Lung (tissue), 12 donors: ENCODE results near the gene RAB26. TPM values are rescaled to one million over a fixed set of nuclear protein-coding genes. Genes with fewer than 3 reads are reported as not detected.

Experiments
- ATAC-seq: fragments of 200-7000 bp; cut with Tn5 transposase; one replicate; pipeline ENCODE4 v1.9.1; 2020; ENCODE audit warnings: moderate number of reproducible peaks; ENCODE audit not compliant: insufficient read depth, low FRiP score
- DNase-seq, 3 donors: peaks; one replicate each; pipeline ENCODE4 v3.0.0-alpha.2; 2013 to 2017
- H3K27ac ChIP-seq, 2 donors: one replicate each; pipeline ENCODE4 v1.5.1; 2013; ENCODE audit warnings: mild to moderate bottlenecking in 2 of 2, moderate library complexity in 2 of 2, control low read depth in 1 of 2, inconsistent platforms in 1 of 2, low read depth in 1 of 2, low read length in 1 of 2
- H3K27me3 ChIP-seq, 3 donors: one replicate each; pipeline ENCODE4 v1.5.1; 2013; ENCODE audit warnings: low read length in 2 of 3; ENCODE audit not compliant: control insufficient read depth in 3 of 3, insufficient read depth in 3 of 3
- H3K36me3 ChIP-seq, 4 donors: one replicate each; pipeline ENCODE4 v1.5.1; 2013; ENCODE audit warnings: low read length in 4 of 4, mild to moderate bottlenecking in 1 of 4, moderate library complexity in 1 of 4; ENCODE audit not compliant: control insufficient read depth in 4 of 4, insufficient read depth in 4 of 4
- H3K4me1 ChIP-seq, 5 donors: one replicate each; pipeline ENCODE4 v1.5.1; 2013; ENCODE audit warnings: low read length in 5 of 5, mild to moderate bottlenecking in 2 of 5, moderate library complexity in 1 of 5; ENCODE audit not compliant: control insufficient read depth in 5 of 5, insufficient read depth in 5 of 5
- H3K4me3 ChIP-seq: one replicate; pipeline ENCODE4 v1.5.1; 2013; ENCODE audit warnings: mild to moderate bottlenecking, control low read depth, moderate library complexity
- H3K9ac ChIP-seq, 2 donors: one replicate each; pipeline ENCODE4 v1.5.1; 2013; ENCODE audit warnings: low read length in 2 of 2, control low read depth in 1 of 2; ENCODE audit not compliant: insufficient read depth in 1 of 2
- H3K9me3 ChIP-seq, 4 donors: one replicate each; pipeline ENCODE4 v1.5.1; 2013; ENCODE audit warnings: low read length in 3 of 4, mild to moderate bottlenecking in 1 of 4, moderate library complexity in 1 of 4; ENCODE audit not compliant: control insufficient read depth in 4 of 4, insufficient read depth in 3 of 4
- CTCF ChIP-seq: IDR thresholded peaks from 2 replicates; pipeline ENCODE4 v1.5.1; 2012; ENCODE audit warnings: mild to moderate bottlenecking; ENCODE audit errors: control extremely low read depth, extremely low read depth
- WGBS, 2 donors: extraction: QIAGEN DNeasy Blood & Tissue Kit; methylation state at CpG; one replicate each; pipeline ENCODE4 v1.1.7; 2013; 5-methylcytosine and 5-hydroxymethylcytosine counted together
- polyA plus RNA-seq, 2 donors: library from polyadenylated mRNA; stranded (reverse); fragments of 200-250 nt; gene quantifications; one replicate each; pipeline ENCODE4 v1.2.1, GENCODE V29; 2013
- total RNA-seq, 2 donors: library from RNA; depleted of rRNA in 1 of 2; stranded (reverse); fragments of >200 nt in 1 of 2; gene quantifications; one replicate each; pipeline ENCODE4 v1.2.1, GENCODE V29; 2014 to 2021
- donor health status: control.
- donor health status: control.
- donor health status: Bipolar disorder and iron deficiency.
- donor health status: healthy.
- donor health status: DM: yes; HTN: yes; CAD: no.

RAB26 gene
- total and polyA plus RNA-seq, 4 donors, result 0.30 to 1.0 (median 0.72) TPM

- Histone ChIP-seq H3K9me3 (no peaks in the 10 kb centered on the region), H3K27ac (peak overlapping the region; percentile 58 to 61), H3K36me3 (peaks cover 0 to 8% (median 6%) of the 10 kb centered on the region in 4 donors), H3K9ac (no peak overlapping the region), H3K27me3 (no peaks in the 10 kb centered on the region), H3K4me3 (no peak overlapping the region), H3K4me1 (peaks cover 0 to 46% (median 18%) of the 10 kb centered on the region in 5 donors)
- no peak for ATAC-seq
- WGBS, 2 donors, result 74 to 78% methylated on average over 6 of the region's 6 CpGs
- DNase-seq, result no peak
- TF ChIP-seq CTCF, result no peak
Measured at GRCh38 chr16:2147378-2147777, 1.0 kb upstream of the RAB26 start.

DNA sequence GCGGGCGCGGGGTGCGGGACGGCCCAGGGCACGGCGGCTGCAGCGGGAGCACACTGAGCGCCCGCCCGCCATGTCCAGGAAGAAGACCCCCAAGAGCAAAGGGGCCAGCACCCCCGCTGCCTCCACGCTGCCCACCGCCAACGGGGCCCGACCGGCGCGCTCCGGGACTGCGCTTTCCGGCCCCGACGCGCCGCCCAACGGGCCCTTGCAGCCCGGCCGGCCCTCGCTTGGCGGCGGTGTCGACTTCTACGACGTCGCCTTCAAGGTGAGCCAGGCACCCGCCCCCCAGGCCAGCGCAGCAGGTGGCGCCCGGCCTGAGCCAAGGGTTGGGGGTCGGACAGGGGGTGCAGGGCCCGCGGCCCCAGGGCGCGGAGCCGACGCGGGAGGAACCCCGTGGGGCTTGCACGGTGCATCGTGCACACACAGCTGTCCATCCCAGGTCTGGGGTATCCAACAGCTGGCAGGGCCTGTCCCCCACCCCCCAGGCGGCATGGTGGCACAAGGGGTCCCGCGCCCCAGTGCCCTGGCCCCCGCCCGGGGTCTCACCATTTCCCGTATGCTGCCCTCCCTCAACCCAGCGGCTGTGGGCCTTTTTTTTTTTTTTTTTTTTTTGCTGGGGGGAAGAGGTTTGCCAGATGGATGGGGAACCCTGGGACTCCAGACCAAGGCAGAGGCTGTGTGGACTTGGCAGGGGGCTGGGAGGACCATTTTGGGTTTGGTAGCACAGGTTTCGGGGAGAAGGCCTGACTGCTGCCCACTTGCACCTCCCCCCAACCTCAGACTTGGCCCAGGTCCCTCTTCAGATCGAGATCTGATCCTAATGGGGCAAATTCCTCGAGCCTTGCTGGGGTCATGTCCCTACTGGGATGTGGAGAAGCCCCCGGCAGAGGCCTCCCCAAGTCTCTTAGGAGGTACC is 547 bp downstream of the RAB26 start:
- H3K27me3 ChIP-seq, result no peaks in the 10 kb centered on the region
- H3K27ac ChIP-seq, result peak overlapping the region in 1 of 2 donors; percentile 27
- 2 to 3% methylated on average over 50 to 62 of the region's 62 CpGs for WGBS, 2 donors
- DNase-seq, result no peak
- H3K4me1 ChIP-seq, result peaks cover 0 to 61% (median 23%) of the 10 kb centered on the region in 5 donors
- H3K9me3 ChIP-seq, result no peaks in the 10 kb centered on the region
- TF ChIP-seq CTCF, result no peak
- peaks cover 0 to 14% (median 6%) of the 10 kb centered on the region in 4 donors for H3K36me3 ChIP-seq
- no peak for ATAC-seq
- no peak overlapping the region for H3K9ac ChIP-seq
- no peak overlapping the region for H3K4me3 ChIP-seq

DNA sequence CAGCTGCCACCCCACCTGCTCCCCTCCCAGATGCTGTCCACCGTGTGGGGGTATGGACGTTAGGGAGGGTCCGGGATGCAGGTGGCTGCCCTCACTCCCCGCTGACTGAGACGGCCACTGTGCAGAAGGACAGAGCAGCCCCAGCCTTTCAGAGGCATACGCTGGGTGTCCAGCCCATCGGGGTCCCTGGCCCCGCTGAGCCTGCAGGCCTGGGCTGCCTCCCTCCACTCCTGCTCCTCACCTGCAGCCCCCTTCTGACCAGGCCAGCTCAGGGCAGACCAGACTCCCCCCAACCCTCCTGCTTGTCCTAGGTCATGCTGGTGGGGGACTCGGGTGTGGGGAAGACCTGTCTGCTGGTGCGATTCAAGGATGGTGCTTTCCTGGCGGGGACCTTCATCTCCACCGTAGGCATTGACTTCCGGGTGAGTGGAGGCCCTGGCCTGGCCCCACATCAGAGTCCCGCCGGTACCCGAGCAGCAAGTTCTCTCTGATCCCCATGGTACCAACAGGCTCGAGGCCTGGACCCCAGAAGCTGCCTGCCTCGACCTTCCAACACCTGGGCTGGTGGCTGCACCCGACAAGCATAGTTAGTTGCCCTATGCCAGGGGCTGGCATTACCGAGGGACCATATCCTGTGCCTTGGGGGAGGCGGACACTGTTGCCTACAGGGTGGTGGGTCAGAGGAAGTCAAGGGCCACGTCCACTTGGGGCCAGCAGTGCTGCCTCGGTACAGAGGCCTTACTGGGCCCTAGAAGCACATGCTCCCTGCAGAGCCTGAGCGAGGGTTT is 1.4 kb downstream of the RAB26 start:
- Histone ChIP-seq H3K9ac (no peak overlapping the region), H3K27ac (no peak overlapping the region), H3K27me3 (no peaks in the 10 kb centered on the region), H3K36me3 (peaks cover 0 to 14% (median 7%) of the 10 kb centered on the region in 4 donors), H3K9me3 (no peaks in the 10 kb centered on the region), H3K4me1 (peaks cover 0 to 69% (median 23%) of the 10 kb centered on the region in 5 donors), H3K4me3 (no peak overlapping the region)
- no peak for ATAC-seq
- WGBS, 2 donors, result 64 to 67% methylated on average over 24 of the region's 24 CpGs
- no peak for TF ChIP-seq CTCF
- no peak for DNase-seq
